GM12892 (cell line): ENCODE results near the gene MPRIP.

Experiments used
- DNase-seq: peaks from one replicate; pipeline ENCODE4 v3.0.0; 2011; ENCODE audit not compliant: insufficient read length
- FAIRE-seq: peaks from 2 replicates; lab custom pipeline; 2011; peaks lifted over from hg19 to GRCh38; lab: Jason Lieb, UNC
- POLR2A ChIP-seq: IDR thresholded peaks from 2 replicates; pipeline ENCODE4 v1.6.1; 2011; ENCODE audit warnings: low read depth, low read length, control low read depth
- POLR2AphosphoS5 ChIP-seq: IDR thresholded peaks from 2 replicates; pipeline ENCODE4 v1.6.1; 2011; ENCODE audit warnings: low read depth, low read length, control low read depth
- TAF1 ChIP-seq: IDR thresholded peaks from 2 replicates; pipeline ENCODE4 v1.6.1; 2011; ENCODE audit warnings: low read depth, mild to moderate bottlenecking, control low read depth, low read length, borderline replicate concordance

The MPRIP gene

DNA sequence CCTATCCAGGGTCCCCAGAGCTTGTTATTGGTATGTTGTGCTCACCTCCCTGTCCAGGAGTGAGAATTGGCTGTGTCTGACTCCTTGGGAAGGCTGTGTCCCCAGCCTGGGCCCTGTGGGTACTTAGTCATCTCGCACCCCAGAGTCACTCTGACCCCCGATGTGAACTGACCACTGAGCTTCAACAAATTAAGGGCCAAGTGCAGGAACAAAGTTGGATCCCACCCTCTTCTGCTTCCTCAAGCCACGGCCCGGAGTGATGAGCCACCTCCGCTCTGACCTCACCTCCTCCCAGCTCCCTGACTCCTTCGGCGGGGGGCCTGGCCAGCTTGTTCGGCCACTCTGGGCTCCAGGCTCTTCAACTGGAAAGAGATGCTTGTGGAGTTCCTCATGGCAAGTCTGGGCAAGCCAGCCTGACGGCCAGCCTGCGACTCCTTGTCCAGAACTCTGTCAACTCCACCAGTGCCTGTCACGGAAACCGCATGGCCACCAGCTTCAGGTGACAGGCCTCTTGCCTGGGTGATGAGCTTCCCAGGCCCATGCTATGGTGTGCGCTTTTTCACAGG, 22.3 kb upstream of the MPRIP start:
- FAIRE-seq (no peak), DNase-seq (no peak)
- TF ChIP-seq POLR2A (no peak), POLR2AphosphoS5 (no peak), TAF1 (no peak)

DNA sequence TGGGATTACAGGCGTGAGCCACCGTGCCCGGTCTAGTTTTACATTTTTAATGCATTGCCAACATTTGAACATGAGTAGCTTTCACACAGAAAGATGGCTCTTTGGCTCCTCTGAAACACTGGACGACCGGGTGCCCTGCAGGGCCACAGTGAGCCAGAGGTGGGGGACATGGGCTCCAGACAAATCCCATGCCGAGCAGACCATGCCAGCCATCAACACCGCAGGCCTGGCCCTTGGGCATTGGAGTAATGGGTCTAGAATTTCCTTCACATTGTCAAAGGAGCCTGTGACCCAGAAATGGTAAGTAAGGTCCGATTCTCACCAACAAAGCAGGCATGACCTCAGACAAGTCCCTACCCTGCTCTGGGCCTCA, 21.4 kb upstream of the MPRIP start:
- no peak for DNase-seq
- no peak for FAIRE-seq
- TF ChIP-seq POLR2A, result no peak
- no peak for TF ChIP-seq TAF1
- TF ChIP-seq POLR2AphosphoS5, result no peak

DNA sequence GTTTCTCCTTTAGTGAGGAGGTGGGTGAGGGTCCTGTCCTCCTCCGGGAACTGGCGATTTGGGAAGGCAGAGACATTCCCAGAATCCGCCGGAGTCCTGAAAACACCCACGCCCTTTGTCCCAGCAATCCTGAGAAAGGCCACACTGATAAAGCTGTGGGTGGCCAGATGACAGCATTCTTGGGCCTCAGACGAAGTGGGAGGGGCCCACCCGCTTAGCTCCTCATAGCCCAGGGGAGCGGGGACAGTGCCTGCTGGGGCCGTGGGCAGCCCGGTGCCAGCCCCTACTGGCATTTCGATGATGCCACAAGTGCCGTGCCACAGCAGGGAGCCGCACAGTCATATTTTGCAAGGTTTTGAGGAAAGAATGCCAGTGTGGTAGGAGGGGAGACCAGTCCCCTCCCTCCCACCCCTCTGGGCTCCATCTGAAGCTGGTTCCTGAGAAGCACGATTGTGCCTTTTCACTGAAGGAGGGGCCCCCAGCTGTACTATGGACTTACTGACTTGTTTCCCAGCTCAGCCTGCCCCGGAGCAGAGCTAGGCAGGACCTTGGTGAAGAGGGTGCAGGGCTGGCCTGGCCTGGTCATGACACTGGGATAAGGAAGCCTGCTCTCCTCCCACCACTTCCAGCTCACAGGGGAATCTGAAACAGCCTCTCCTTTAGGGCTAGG, 20.9 kb upstream of the MPRIP start:
- no peak for TF ChIP-seq TAF1
- no peak for TF ChIP-seq POLR2A
- TF ChIP-seq POLR2AphosphoS5, result no peak
- no peak for DNase-seq
- no peak for FAIRE-seq

DNA sequence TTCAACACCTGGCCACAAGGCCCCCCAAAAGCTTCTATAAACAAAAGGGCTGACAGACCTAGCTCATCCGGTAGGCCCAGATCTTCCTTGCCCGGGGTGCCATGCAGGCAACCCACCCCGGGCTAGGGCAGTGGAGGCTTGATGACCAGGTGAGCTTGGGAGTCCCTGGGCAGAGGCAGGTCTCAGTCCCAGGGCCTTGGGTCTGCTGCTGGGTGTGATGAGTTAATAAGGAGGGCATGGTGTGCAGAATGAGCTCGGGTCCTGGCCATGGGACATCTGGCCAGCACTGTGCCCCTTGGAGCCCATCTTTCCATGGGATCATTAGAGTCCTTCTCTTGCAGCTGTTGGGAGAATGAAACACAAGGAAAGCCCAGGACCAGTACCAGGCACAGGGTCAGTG, 20.2 kb upstream of the MPRIP start:
- no peak for DNase-seq
- no peak for FAIRE-seq
- no peak for TF ChIP-seq TAF1
- no peak for TF ChIP-seq POLR2A
- TF ChIP-seq POLR2AphosphoS5, result no peak

DNA sequence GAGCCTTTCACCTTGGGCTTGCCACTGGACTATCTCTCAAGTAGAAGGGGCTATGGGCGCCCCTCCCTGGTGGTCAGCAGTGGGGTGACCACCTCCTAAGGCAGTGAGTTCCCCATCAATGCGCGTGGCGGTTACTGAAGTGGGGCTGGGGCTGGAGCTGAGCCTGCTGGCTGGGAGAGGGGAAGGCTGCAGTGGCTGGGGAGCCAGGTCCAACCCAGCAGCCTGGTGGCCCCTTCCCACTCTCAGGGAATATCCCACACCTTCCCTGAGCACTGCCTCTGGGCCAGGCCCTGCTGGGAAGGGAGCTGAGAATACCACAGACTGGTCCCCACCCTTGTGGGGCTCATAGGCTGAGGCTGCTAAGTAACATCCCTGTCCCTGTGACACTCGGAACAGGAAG, 19.8 kb upstream of the MPRIP start:
- no peak for DNase-seq
- TF ChIP-seq POLR2A, result no peak
- no peak for TF ChIP-seq TAF1
- TF ChIP-seq POLR2AphosphoS5, result no peak
- FAIRE-seq, result no peak

DNA sequence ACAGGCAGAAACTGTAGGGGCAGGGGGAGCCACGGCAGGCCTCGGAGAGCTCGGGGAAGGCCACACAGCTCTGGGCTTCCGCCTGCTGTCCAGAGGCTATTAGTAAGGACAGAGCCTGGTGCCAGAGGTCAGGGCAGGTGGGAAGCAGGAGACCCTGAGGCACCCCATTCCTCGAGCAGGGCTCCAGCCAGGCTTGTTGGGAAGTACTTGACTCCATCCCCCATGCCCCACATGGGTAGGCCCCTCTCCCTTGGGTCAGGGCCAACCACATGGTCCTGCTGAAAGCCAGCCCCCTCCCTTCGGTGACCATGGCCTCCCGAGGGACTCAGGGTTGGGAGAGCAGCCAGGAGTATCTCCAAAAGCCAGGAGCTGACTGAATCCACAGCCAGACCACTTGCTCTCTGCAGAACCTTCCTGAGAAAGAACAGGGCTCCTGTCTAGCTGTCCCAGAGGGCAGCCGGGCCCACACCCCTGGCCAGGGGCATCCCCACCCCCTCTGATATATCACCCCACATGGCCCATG, 17.4 kb upstream of the MPRIP start:
- FAIRE-seq (no peak), DNase-seq (no peak)
- TF ChIP-seq POLR2A (no peak), TAF1 (no peak), POLR2AphosphoS5 (no peak)

DNA sequence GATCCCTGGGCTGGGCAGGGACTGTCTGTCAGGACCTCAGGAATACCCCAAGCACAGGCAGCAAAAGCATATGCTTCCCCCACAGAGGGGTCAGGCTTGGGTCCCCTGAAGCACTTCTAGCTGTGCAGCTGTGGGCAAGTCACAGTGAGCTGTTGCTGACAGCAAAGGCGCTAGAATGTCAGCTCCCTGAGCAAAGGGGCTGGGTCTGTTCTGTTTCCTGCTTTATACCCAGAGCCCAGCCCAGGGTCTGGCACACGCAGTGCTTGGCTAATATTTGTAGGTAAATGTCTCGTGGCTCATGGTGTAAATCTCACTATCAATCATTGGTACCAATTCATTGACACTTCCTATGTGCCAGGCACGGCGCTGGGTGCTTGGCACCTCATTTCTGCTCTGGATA, 16.6 kb upstream of the MPRIP start:
- FAIRE-seq (no peak), DNase-seq (no peak)
- TF ChIP-seq POLR2A, result no peak
- no peak for TF ChIP-seq TAF1
- no peak for TF ChIP-seq POLR2AphosphoS5

DNA sequence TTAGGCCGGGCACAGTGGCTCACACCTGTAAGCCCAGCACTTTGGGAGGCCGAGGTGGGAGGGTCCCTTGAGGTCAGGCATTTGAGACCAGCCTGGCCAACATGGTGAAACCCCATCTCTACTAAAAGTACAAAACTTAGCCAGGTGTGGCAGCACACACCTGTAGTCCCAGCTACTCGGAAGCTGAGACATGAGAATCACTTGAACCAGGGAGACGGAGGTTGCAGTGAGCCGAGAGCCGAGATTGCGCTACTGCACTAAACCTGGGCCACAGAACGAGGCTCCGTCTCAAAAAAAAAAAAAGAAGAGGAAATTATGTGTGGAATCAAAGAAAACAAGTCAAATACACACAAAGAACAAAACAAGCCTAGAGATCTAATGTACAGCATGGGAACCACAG, 16.1 kb upstream of the MPRIP start:
- DNase-seq, result no peak
- no peak for FAIRE-seq
- no peak for TF ChIP-seq POLR2A
- no peak for TF ChIP-seq POLR2AphosphoS5
- TF ChIP-seq TAF1, result no peak

DNA sequence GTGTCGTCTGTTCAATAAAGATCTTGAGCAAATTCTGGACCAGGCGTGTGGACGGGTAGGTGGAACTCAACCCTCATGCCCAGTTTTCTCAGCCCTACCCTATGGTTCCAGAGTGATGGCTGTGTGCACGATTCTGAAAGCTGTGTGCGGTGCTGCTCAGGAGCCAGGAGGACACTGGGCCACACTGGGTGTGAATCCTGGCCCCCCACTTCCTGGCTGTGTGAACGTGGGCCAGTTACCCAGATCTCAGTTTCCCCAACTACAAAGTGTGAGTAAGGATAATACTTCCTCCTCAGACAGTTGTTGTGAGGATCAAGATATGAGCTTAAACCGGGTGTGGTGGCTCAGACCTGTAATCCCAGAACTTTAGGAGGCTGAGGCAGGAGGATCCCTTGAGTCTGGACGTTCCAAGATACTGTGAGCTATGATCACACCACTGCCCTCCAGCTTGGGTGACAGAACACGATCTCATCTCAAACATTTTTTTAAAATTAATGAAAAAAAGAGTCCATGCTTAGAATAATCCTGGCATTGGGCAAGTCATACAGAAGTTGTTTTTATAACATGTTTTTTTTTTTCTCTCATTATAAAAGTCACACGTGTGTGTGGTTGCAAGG, 14.7 kb upstream of the MPRIP start:
- DNase-seq (no peak), FAIRE-seq (no peak)
- no peak for TF ChIP-seq POLR2AphosphoS5
- TF ChIP-seq POLR2A, result no peak
- no peak for TF ChIP-seq TAF1

DNA sequence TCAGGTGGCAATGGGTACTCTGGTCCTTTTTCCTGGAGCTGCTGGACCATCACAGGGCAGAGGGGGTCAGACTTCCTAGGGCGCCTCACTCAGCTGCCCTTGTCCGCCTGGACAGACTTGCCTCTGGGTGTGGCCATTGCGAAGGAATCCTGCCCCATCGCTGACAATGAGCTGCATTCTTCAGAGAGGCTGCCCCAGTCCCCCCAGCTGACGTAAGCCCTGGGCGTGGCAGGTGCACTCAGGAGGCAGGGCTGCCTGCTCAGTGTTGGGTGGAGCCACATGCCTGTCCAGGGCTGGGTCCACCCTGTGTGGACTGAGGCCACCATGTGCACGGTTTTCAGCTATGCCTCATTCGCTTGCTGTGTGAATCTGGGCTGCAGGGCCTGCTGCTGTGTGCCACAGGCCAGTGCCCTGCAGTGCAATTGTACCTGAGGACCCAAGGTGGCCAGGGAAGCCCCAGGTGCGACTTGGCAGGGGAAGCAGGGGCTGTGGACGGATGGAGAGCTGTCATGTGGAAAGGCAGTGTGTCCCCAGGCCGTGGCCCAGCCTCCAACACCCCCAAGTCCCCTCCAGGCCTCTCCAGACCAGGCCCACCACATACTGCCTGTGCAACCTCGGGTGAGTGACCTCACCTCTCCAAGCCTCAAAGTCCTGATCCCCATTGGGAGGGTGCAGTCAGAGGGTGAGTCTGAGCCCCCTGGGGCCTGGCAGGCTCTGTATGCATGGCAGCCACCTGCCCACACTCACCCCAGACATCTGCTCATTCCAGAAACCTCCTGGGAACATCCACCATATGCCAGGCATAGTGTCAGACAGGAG, 14.0 kb upstream of the MPRIP start:
- FAIRE-seq (no peak), DNase-seq (no peak)
- TF ChIP-seq POLR2A (no peak), TAF1 (no peak), POLR2AphosphoS5 (no peak)

DNA sequence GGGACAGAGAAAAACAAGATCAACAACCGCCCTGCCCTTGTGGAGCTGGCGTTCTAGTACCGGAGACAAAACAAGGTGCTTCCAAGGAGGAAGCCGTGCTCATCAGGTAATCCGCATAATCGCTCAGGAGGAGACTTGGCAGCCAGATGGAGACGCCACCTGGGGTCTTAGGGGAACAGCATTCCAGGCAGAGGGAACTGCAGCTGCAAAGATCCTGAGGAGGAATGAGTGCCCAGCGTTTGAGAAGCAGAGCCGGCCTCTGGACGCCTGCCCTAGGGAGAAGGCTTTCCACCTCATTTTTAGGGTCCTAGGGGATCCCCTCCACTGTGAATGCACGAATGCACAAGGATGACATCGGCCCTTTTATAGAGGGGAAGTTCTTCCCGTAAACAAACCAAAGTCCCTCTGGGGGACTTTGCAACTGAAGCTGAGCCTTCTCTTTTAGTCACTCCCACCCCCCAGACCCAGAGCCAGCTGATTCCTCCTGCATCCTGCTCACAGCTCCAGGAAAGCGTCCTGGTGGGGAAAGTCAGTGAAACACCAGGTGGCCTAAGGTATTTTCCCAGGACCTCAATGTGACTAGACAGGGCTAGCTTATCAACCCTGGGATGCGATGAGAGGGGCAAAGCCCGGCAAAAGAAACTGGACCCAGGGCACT, 13.2 kb upstream of the MPRIP start:
- DNase-seq, result no peak

More for the DNA sequence above, 13.2 kb upstream of the MPRIP start:
- no peak for FAIRE-seq
- no peak for TF ChIP-seq POLR2A
- no peak for TF ChIP-seq POLR2AphosphoS5
- TF ChIP-seq TAF1, result no peak
